NCI-H1930 (cell line): ENCODE measurements around the gene DLG2.
"Not testable (repeated sequence)": the region's sequence is repeated elsewhere in the genome, so short reads cannot be mapped to it uniquely, and the experiment has no call there.

Experiments
- DNase-seq, 2 experiments: peaks; one replicate each; lab custom pipeline; 2025; lab: John Stamatoyannopoulos, UW

DLG2 gene

DNA sequence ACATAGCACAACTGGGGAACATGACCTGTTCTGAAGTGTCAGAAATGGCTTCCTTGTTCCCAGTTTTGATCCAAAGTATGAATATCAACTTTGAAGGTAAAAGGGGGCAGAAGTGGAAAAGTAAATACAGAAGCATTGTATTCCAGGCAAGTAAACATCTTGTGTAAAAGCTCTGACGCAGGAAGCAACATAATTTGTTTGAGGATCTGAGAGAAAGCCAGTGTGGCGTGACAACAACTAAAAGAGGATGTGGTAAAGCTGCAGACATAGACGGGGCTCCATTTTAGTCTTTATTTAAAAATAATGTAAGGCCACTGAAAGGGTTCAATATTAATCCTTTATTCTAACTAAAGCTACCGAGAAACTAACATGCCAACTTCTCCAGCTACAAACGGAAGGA lies 310.2 kb downstream of the DLG2 start:
- peak; percentile 45 to 54 for DNase-seq

DNA sequence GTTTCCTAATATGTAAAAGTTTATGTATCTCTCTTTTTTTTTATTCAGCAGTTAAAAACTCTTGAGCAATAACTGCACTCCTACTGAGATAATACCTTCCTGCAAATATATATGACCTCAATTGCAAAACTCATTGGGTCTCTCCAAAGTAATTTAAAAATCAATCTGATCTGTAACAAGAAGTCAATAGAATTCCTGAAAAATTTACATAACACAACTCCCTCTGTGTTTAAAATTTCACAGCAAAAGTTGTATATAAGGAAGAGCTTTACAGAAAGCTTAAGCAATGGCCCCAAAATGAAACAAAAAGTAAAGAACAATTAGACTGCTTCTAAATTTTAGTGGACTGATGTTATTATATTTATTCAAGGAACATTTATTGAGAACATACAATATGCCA lies 313.4 kb downstream of the DLG2 start:
- no peak for DNase-seq

DNA sequence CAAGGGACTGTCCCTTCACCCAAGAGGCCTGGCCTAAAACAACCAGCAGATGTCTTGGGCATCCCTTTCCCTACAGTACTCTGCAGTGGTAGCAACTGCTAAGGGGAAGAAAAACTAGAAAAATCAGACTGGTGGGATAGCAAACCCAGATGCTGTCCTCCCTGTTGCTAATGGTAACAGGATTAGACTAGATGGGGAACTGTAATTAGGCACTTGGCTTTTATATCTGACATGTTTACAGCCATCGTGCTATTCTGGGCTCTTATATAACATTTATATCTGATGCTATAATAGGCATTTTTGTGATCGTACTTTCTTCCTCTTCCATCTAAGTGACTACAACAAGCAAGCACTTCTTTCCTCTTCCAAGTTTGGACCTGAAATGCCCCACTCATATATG lies 316.7 kb downstream of the DLG2 start:
- no peak for DNase-seq

DNA sequence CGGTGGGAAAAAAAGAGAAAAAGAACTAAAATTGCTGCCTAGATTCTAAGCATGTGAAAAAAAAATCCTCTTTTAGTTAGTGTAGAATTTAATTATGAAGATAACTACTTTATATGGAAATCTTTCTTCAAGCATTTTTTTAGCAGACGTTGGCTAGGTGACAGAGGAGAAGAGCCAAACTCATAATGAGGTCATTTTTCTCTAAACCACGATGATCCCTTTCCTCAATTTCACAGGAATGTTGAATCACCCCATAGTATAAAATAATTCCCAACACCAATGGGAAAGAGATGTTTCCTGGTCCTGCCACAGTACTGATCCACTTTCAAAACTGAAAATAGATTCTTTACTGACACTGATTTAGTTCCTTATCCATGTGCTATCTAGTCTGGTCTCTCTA lies 319.8 kb downstream of the DLG2 start:
- no peak for DNase-seq

DNA sequence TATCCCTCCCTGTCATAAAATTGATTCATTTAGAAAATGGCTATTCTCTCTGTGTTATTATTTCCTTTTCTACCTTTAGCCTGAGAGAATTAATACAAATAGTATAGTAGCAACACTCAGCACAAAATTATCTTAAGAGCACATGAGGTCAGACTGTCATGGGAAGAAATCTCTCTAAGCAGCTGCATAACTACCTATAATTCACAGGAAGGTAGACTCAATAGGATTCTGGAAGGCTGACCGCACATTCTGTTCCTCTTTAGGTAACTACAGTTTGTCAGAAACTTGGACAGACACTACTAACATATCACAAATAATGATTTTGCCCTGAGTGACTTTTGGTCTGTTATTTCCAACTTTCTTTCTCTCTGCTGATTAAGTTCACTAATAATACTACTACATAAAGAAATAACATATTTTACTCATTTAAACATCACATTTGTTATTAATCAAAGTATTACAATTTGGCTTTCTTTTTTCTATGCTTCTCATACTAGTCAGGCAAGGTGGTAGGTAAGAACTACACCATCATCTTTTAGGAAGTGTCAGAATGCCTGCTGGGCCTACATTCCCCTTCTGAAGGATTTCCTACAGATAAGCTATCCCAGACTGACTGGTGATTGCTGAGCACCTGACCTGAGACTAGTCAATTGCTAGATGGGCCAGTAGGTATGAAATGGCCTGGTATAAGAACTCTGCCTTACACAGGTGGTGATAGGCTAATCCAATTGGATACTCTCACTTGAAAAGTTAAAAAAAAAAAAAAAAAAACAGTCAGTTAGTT lies 325.1 kb downstream of the DLG2 start:
- DNase-seq, result no peak

DNA sequence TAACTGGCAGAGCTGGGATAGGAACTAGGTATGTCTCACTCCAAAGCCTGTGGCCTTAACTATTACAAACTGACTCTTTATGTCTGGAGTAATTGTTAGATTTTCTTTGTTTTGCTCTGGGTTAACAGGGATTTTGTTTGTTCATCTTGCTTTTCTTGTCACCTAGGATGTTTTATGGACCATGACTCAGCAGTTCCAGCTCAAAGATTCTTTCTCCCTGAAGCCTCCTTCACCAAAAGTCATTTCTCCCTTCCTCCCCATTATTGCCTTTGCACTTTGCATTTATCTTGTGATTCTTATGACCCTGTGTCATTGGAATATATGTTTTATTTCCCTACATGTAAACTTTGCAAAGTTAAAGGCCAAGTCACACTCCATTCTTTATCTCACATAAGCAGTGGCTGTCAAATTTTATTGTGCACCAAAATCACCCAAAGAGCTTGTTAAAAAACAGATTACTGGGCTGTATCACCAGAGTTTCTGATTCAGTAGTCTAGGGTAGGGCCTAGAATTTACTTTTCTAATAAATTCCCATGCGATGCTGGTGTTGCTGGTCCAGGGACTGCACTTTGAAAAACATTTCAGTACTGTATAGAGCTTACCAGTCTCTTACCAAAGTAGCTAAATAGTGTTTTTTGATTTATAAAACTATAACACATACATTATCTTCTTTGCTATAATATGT lies 327.7 kb downstream of the DLG2 start:
- no peak for DNase-seq

DNA sequence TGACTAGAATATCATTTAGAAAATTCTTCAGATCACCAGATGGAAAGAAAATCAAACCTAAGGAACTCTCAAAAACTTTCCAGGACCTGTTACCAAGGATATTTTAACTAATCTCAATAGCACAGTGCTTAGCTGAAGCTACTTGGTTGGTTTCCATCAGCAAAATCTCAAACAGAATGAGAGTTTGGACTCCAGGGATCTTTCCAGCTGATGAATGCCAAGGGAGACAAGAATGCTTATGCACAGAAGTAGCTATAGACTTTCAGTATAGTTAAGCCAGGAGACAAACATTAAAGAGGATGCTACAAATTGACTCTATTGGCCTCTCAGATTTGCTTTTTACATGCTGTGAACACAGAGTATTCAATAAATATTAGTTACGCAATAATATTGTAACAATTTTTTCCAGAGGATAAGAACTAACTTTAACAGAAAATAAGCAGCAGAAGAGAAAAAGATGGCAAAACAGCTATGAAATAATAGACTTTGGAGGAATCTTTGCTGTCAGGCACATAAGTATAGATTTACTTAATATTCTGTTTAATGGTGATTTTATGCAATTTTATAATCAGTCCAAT lies 331.4 kb downstream of the DLG2 start:
- DNase-seq, result no peak

DNA sequence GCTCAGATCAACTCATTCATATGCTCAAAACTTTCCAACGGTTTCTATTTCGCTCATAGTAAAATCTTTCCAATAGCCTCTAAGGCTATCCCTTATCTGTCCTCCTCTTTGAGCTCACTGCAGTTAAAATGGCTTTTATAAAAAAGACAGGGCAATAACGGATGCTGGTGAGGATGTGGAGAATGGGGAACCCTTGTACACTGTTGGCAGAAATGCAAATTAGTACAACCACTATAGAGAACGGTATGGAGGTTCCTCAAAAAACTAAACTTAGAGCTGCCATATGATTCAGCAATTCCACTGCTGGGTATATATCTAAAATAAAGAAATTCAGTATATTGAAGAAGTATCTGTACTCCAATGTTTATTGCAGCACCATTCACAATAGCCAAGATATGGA lies 345.6 kb downstream of the DLG2 start:
- no peak for DNase-seq

DNA sequence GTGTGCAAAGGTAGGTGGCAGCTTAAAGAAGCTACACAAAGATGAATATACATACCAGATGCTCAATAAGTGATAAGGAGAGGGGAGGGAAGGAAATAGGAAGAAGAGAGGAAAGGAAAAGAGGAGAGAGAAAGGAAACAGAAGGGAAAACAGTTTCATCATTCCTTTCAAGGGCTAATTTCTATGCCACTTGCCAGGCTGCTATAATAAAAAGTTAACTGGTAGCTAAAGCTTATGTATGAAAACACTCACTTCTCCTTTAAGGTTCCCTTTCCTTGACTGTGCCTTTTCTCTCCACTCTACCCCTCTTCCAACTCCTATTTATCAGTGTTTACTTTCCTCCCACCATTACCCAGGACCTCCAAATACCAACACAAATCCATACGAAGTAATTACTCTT lies 347.9 kb downstream of the DLG2 start:
- DNase-seq, result no peak

DNA sequence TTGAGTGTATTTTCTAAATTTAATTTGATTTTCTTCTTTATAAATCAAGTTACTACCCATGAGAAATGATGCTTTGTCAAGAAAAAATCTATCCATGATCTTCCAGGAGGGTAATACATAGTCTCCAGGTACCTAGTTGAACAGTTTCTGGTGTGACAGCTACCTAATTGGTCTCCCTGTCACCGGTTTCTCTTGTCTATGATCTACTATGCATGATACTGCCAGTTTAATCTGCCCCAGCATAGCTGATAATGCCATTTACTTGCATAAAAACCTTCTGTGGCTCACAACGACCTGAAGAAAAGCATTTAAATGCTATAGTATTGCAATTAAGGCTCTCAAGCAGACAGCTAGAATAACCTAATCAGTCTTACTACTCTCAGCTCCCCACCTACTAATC lies 349.5 kb downstream of the DLG2 start:
- no peak for DNase-seq

DNA sequence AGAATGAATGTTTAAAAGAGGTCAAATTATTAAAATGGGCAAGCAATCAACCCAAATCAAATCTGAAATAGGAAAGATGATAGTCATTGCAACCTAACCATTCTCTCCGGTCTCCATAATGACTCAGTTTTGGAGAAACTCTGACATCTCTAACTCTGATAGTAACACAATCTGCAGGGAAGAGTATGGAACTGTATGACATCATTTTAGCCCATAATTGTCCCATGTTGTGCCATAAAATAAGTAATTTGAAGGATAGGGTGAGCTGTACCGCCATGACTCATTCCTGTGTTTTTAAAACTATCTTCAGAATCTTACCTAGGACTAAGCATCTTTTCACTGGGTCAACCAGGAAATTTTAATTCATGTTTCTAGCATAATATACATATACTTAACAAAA lies 350.8 kb downstream of the DLG2 start:
- DNase-seq, result no peak

DNA sequence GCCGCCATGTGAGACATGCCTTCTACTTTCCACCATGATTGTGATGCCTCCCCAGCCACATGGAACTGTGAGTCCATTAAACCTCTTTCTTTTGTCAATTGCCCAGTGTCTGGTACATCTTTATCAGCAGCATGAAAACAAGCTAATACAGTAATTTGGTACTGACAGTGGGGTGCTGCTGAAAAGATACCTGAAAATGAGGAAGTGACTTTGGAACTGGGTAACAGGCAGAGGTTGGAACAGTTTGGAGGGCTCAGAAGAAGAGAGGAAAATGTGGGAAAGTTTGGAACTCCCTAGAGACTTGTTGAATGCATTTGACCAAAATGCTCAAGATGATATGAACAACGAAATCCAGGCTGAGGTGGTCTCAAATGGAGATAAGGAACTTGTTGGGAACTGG lies 356.8 kb downstream of the DLG2 start:
- not testable (repeated sequence) for DNase-seq

DNA sequence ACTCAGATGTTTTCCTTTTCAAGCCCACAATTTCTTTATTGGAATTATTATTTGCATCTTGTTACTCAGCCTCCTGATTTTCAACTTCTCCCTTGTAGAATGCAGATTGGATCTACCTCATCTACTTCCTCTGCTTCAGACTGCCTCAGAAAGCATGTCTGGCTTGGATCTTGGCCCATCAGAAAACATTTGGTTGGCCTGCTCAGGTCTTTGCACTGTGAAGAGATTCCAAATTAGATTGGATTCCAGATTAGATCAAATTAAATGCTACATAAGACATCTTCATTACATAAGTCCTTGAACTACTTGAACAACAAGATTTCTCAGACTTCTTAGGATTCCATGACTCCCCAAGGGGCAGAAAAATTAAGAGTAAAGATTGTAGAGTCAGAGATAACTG lies 358.0 kb downstream of the DLG2 start:
- DNase-seq, result no peak

DNA sequence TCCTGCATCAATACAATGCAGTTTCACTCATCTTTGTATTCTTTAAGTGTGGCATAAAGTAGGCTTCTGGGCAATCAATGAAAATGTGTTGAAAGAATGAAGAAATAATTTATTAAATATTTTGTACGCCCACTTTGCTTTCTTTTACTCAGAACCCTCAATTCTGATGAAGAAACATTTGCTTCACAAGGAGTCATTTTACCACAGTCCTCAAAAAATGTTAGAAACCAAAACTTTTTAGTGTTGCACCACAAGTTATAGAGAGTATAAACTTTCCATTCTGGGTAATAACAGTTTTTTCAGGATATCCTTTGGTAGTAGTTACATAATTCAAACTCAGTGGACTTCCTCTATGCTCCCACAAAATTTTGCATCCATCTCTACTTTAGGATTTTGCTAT lies 360.5 kb downstream of the DLG2 start:
- DNase-seq, result no peak

DNA sequence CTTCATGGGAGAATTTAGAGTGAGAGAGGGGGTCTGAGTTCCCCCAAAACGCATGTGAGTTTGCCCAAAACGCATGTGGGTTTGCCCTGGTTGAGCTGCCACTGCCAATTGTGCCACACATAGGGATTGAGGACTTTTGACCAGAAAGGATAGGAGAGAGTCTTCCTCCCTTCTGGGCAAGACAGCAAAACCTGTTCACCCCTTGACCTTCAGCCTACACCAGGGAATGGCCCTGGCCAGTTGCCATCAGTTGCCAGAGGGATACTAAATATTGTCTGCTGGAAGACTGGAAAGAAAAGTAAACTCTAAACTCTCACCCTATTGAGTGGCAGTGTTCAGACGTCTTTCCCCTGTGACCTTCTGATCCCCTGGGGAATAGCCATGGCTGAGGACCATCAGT lies 363.8 kb downstream of the DLG2 start:
- no peak for DNase-seq

DNA sequence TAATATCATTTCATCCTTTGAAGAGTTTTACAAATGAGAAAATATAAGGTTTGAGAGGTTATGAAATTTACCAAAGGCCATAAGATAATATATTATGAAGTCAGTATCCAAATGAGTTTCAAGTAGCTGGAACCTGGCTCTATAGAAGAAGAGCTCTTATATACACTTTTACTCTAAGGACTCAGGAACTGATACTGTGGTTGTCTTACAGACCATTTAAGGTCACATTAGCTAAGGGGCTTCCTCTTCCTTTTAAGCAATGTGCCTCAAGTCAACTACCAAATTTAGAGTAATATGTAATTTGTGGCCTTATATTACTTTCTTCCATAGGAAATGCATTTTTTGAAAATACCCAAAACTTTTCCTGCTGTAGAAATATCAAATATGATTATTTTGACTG lies 369.3 kb downstream of the DLG2 start:
- no peak for DNase-seq

DNA sequence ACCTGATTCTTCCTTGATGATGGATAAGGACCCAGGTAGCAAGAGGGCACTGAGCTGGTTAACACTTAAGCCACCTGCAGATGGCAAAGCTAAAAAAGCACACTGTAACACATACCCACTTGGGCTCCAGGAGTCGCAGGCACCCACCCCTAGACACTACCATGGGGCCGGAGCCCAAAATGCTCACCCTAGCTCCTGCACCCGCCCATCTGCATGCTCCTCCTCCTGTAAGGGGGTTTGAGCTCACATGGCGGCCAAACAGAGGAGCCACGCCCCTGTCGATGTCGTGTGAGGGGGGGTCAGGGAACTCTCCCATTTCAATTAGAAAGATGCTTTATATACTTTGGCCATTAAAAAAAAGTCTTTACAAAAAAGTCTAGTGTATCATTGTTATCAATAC lies 370.7 kb downstream of the DLG2 start:
- no peak for DNase-seq

DNA sequence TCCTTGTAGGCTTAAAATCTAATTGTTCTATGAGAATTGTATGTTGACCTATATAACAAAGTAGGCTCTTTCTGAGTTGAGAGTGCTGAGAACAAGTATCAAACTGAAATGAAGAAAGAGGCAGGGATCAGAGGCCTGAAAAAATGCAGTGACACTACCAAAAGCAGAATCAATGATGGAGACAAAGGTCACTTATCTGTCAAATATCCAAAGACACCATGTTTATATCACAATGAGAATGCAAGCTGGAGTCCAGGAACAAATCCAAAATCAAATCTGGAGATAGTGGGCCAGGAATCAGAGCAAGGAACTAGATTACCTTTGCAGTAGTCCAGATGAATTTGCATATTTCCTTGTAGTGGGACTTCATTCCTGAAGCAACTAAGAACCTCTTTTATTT lies 377.7 kb downstream of the DLG2 start:
- DNase-seq, result no peak

DNA sequence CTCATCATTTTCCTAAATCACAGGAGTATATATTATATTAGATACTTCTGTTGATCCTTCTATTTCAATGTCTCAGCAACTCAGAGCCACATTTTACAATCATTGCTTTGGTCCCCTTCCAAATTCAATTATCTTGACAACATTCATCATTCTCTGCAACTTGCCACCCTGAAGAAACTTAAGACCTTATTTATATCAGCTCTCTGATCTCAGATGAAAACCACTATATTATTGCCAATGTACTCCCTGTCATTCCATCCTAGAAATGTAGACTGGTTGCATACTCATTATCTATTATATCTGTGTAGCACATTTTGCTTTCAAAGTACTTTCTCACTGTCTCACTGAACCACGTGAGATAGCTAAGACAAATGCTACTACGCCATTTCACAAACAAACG lies 379.3 kb downstream of the DLG2 start:
- DNase-seq, result no peak

DNA sequence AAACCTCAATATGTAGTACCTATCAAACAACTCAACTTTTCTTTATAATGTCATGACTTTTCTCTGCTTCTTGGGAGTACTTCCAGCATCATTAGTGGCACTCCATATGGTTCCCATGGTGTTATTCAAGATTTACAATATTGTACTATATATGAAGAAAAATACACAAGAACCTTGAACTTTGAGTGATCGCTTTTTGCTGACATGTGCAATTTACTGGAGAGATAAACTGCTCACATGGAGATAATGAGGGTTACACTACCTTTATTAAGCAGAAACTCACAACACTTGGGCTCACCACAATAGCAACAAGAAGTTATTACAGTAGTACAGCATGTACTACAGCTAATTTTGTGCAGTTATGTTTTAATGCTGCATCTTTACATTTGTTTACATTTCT lies 388.2 kb downstream of the DLG2 start:
- no peak for DNase-seq

DNA sequence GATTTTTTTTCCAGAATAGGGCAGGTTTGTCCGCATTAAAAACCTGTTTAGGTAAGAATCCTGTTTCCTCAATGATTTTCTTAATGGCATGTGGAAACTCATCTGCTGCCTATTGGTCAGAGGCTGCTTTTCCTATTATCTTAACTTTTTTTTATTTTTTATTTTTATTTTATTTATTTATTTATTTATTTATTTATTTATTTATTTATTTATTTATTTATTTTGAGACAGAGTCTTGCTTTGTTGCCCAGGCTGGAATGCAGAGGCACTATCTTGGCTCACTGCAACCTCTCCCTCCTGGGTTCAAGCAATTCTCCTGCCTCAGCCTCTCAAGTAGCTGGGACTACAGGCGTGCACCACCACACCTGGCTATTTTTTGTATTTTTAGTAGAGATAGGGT lies 389.1 kb downstream of the DLG2 start:
- not testable (repeated sequence) for DNase-seq

DNA sequence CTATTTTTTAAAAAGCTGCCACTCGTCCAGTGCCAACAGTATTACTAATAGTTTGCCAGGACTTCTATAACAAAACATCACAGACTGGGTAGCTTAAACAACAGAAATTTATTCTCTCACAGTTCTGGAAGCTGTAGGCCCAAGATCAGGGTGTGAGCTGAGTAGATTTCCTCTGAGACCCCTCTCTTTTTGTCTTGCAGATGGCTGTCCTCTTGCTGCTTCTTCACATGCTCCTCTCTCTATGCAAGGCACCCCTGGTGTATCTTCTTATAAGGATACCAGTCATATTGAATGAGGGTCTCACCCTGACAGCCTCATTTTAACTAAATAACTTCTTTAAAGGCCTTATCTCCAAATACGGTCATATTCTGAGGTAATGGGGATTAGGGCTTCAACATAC lies 390.9 kb downstream of the DLG2 start:
- DNase-seq, result no peak

DNA sequence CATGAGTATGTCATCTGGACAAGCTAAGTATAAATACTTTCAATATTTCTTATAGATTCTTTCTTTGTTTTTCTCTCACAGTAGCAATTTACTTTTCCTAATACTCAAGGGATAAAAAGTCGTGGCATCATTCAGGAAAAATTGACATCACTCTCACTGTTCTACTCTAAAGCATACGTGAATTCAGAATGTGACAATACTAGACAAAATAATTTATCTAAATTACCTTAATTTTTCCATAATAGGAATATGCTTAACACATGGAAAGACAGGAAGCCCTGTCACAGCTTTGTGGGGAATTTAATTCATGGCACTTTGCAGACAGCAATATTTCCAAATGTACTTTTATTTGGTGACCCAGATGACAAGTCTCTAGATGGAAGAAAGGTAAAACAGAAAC lies 394.6 kb downstream of the DLG2 start:
- DNase-seq, result no peak

DNA sequence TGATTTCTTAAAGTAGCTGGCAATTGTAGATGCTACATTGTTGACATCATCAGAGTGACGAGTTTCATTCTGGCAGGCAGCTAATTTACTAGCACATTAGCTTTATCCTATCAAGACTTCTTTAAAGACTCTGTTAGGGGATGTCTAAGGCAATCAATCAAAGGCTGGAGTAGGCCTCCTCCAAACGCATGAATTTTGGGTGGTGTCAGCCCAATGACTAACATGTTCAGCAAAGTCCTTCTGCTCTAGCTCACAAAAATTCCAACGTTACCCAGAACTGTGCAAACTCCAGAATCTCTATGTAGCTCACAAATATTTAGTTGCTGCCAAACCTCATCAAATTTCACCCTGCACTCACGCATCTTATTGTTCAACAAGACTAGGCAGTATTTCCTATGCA lies 395.6 kb downstream of the DLG2 start:
- DNase-seq, result no peak
